Subcutaneous adipose tissue (tissue), 4 donors: Measurements from ENCODE around the gene AMZ1. TPM values are rescaled to one million over a fixed set of nuclear protein-coding genes. Genes with fewer than 3 reads are reported as not detected.

Experiments
- total RNA-seq, 4 donors: library from RNA; depleted of rRNA; stranded (reverse); fragments of >200 nt; gene quantifications; one replicate each; pipeline ENCODE4 v1.1.0, GENCODE V29; 2016
- TF ChIP-seq, protein P1 (sequence below): fragments of 450-650 bp; IDR thresholded peaks from one replicate; pipeline ENCODE4 v1.5.1; 2016; ENCODE audit warnings: low read depth, mild to moderate bottlenecking, control low read depth, antibody characterized with exemption, moderate library complexity

The AMZ1 gene
- total RNA-seq, 4 donors from 2014 or later, result 0.19 to 0.68 (median 0.22) TPM; not detected in 1

DNA sequence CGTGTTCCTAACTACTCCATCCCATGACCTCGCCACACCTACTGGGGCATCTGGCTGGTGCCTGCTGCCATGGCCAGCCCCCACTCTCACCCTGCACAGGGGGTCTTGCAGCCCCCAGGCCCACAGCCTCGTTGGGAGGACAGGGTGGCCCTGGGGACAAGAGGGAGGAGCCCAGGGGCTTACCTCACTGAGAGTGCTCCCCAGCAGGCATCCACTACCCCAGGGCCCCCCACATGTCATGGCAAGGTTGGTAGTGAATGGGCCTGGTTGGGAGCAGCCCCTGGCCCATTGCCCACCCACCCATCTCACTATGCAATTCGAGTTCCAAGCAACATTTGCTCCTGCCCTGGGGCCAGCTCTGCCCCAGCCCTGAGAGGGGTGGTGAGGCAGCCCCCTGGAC lies 24.0 kb upstream of the AMZ1 start:
- TF ChIP-seq, protein P1, sequence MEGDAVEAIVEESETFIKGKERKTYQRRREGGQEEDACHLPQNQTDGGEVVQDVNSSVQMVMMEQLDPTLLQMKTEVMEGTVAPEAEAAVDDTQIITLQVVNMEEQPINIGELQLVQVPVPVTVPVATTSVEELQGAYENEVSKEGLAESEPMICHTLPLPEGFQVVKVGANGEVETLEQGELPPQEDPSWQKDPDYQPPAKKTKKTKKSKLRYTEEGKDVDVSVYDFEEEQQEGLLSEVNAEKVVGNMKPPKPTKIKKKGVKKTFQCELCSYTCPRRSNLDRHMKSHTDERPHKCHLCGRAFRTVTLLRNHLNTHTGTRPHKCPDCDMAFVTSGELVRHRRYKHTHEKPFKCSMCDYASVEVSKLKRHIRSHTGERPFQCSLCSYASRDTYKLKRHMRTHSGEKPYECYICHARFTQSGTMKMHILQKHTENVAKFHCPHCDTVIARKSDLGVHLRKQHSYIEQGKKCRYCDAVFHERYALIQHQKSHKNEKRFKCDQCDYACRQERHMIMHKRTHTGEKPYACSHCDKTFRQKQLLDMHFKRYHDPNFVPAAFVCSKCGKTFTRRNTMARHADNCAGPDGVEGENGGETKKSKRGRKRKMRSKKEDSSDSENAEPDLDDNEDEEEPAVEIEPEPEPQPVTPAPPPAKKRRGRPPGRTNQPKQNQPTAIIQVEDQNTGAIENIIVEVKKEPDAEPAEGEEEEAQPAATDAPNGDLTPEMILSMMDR, result no peak

DNA sequence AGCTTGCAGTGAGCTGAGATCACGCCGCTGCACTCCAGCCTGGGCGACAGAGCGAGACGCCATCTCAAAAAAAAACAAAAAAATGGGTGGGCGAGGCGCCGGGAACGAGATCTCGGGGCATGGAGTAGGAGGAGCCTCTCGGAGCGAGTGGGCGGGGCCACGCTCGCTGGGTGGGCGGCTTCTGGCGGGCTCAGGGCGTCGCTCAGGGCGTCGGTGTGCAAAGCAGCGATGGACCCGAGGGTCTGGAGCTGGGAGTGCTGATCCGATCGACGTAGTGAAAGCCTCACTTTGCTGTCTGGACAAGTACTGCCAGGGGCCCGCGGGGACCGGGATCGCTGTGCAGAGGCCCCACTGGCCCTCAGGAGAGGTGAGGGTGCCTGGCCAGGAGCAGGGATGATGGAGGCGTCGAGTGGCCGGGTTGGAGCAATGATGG lies 22.6 kb upstream of the AMZ1 start:
- TF ChIP-seq, protein P1, result no peak

DNA sequence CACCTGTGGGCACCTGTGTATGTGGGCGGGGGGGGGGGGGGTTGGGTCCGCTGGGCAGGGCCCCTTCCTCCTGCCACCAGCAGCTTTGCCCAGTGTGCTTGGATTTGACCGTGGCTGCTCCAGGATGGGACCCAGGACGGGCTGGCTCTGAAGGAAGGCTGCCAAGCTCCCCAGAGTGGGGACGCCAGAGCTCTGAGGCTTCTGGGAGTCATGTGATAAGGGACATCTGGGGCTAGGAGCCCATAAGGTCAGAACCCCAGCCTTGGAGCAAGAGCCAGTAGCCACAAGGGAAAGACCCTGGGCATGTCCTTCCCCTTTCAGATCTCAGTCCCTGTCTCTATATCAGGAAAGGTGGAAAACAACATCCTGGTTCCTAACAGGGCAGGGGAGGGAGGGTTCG lies 21.8 kb upstream of the AMZ1 start:
- TF ChIP-seq, protein P1, result no peak

GRCh38 chr7:2666588-2667250 lies 21.3 kb upstream of the AMZ1 start:
- TF ChIP-seq, protein P1, result no peak

DNA sequence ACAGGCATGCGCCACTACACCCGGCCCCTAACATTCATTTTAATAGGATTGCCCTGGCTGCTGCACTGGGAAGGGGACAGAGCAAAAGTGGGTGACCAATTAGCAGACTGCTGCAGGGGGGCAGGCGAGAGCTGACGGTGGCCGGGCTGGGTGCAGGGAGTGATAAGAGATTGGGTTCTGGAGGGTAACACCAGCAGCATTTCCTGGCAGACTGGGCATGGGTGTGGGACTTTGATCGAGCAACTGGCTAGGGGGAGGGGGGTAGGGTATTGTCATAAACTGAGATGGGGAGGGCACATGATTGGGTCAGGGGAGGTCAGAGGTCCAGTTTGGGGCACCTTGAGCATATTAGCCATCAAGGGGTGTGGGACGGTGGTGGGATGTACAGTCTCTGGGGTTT lies 20.2 kb upstream of the AMZ1 start:
- TF ChIP-seq, protein P1, result no peak

DNA sequence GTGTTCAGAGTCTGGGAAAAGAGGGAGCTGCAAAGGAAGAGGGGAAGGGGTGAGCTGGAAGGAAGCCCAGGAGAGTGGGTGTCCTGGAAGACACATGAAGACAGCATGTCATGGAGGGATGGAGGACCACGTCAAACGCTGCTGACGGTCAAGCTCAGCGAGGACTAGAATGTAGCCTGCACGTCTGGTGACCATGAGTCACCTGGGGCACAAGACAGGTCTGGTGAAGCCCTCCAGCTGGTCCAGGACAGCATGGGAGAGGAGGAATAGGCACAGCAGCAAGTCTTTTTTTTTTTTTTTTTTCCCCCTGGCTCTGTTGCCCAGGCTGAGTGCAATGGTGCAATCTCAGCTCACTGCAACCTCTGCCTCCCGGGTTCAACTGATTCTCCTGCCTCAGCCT lies 19.6 kb upstream of the AMZ1 start:
- TF ChIP-seq, protein P1, result no peak

DNA sequence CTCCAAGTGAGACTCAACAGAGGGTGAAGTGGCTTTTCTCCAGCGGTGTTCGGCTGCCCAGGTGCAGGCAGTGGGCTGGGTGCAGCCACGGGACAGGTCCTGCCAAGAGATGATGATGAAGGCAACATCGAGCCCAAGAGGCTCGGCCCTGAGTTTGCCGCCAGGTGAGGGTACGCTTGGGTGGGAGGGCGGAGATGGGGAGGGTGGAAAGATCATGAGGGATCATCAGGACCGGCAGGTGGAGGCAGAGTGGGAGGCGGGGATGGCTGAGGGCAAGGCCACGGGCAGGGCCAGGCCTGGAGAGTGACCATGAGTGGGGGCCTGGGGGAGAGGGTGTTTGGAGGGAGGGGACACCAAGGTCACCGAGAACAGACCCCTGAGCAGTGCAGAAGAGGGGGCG lies 17.8 kb upstream of the AMZ1 start:
- TF ChIP-seq, protein P1, result no peak
